KMS-11 (cell line): Measurements from ENCODE around the gene MARK1.
"Not testable (repeated sequence)": the region's sequence is repeated elsewhere in the genome, so short reads cannot be mapped to it uniquely, and the experiment has no call there.

Experiments used
- H2AFZ ChIP-seq: fragments of 200-600 bp; sonication (generic); 2 replicates; pipeline ENCODE4 v1.6.1; 2016; ENCODE audit warnings: antibody characterized with exemption, mixed run types, low read depth
- H3K27ac ChIP-seq: fragments of 200-600 bp; sonication (generic); 2 replicates; pipeline ENCODE4 v1.6.1; 2016; ENCODE audit warnings: mild to moderate bottlenecking, mixed run types
- H3K27me3 ChIP-seq: fragments of 200-600 bp; sonication (generic); 2 replicates; pipeline ENCODE4 v1.6.1; 2017; ENCODE audit warnings: mild to moderate bottlenecking, low read depth, mixed run types, moderate library complexity; ENCODE audit not compliant: insufficient read depth
- H3K36me3 ChIP-seq: fragments of 200-600 bp; sonication (generic); 2 replicates; pipeline ENCODE4 v1.6.1; 2017; ENCODE audit warnings: mild to moderate bottlenecking, mixed run types; ENCODE audit not compliant: insufficient read depth
- H3K4me1 ChIP-seq: fragments of 200-600 bp; sonication (generic); 2 replicates; pipeline ENCODE4 v1.6.1; 2016; ENCODE audit warnings: mild to moderate bottlenecking, low read depth, mixed run types; ENCODE audit not compliant: poor library complexity, severe bottlenecking
- H3K4me2 ChIP-seq: fragments of 200-600 bp; sonication (generic); 2 replicates; pipeline ENCODE4 v1.7.0; 2016; ENCODE audit warnings: mild to moderate bottlenecking, mixed run types
- H3K4me3 ChIP-seq: fragments of 200-600 bp; sonication (generic); IDR thresholded peaks from 2 replicates; pipeline ENCODE4 v1.6.1; 2017; ENCODE audit warnings: low read depth, low read length, mixed read lengths; ENCODE audit not compliant: insufficient read depth
- H3K79me2 ChIP-seq: fragments of 200-600 bp; sonication (generic); 2 replicates; pipeline ENCODE4 v1.6.1; 2016; ENCODE audit warnings: low read depth, mixed run types; ENCODE audit not compliant: insufficient read depth
- H3K9ac ChIP-seq: fragments of 200-600 bp; sonication (generic); 2 replicates; pipeline ENCODE4 v1.6.1; 2016; ENCODE audit warnings: mild to moderate bottlenecking, mixed run types
- H4K20me1 ChIP-seq: fragments of 200-600 bp; sonication (generic); 2 replicates; pipeline ENCODE4 v1.6.1; 2016; ENCODE audit warnings: mild to moderate bottlenecking, mixed run types; ENCODE audit not compliant: insufficient read depth
- CTCF ChIP-seq: fragments of 200-600 bp; sonication (generic); conservative IDR thresholded peaks from 2 replicates; pipeline ENCODE4 v1.6.1; 2017; ENCODE audit warnings: low read depth, mild to moderate bottlenecking, antibody characterized with exemption, low read length, moderate library complexity, mixed read lengths

Gene MARK1

GRCh38 chr1:220595179-220595578 is 67.2 kb downstream of the MARK1 start:
- Histone ChIP-seq H2AFZ (no peak overlapping the region), H3K36me3 (no peaks in the 10 kb centered on the region), H3K27me3 (no peaks in the 10 kb centered on the region), H3K4me1 (peaks cover 9% of the 10 kb centered on the region), H3K27ac (no peak overlapping the region), H3K4me3 (no peak overlapping the region), H4K20me1 (no peaks in the 10 kb centered on the region), H3K4me2 (no peak overlapping the region), H3K9ac (no peak overlapping the region), H3K79me2 (no peaks in the 10 kb centered on the region)
- no peak for TF ChIP-seq CTCF

GRCh38 chr1:220604926-220605325 is 77.0 kb downstream of the MARK1 start:
- no peaks in the 10 kb centered on the region for H4K20me1 ChIP-seq
- no peak overlapping the region for H3K9ac ChIP-seq
- no peak for TF ChIP-seq CTCF
- H3K4me3 ChIP-seq, result no peak overlapping the region
- no peaks in the 10 kb centered on the region for H3K79me2 ChIP-seq
- no peaks in the 10 kb centered on the region for H3K4me1 ChIP-seq
- no peak overlapping the region for H2AFZ ChIP-seq
- no peak overlapping the region for H3K4me2 ChIP-seq
- H3K27me3 ChIP-seq, result no peaks in the 10 kb centered on the region
- no peak overlapping the region for H3K27ac ChIP-seq
- no peaks in the 10 kb centered on the region; the same call in 1 of the 2 replicates for H3K36me3 ChIP-seq

- H3K4me2 ChIP-seq, H3K4me1 ChIP-seq, H3K36me3 ChIP-seq, H3K9ac ChIP-seq, H3K79me2 ChIP-seq, H3K27me3 ChIP-seq, H2AFZ ChIP-seq, H3K27ac ChIP-seq, H3K4me3 ChIP-seq, H4K20me1 ChIP-seq: not testable (repeated sequence)
Measured at GRCh38 chr1:220605651-220606050, 77.7 kb downstream of the MARK1 start.

- H3K4me1 ChIP-seq, H4K20me1 ChIP-seq, H3K4me2 ChIP-seq, H3K79me2 ChIP-seq, H3K36me3 ChIP-seq, H3K4me3 ChIP-seq, H3K27ac ChIP-seq, H3K9ac ChIP-seq, H3K27me3 ChIP-seq, H2AFZ ChIP-seq: not testable (repeated sequence)
Measured at GRCh38 chr1:220611100-220611499, 83.2 kb downstream of the MARK1 start.

GRCh38 chr1:220616836-220617235 is 88.9 kb downstream of the MARK1 start:
- no peaks in the 10 kb centered on the region for H3K36me3 ChIP-seq
- no peak overlapping the region for H3K4me2 ChIP-seq
- no peak overlapping the region for H3K4me3 ChIP-seq
- H4K20me1 ChIP-seq, result no peaks in the 10 kb centered on the region
- H3K9ac ChIP-seq, result no peak overlapping the region
- no peak for TF ChIP-seq CTCF
- no peaks in the 10 kb centered on the region for H3K27me3 ChIP-seq
- H3K79me2 ChIP-seq, result no peaks in the 10 kb centered on the region
- H3K4me1 ChIP-seq, result no peaks in the 10 kb centered on the region
- no peak overlapping the region for H2AFZ ChIP-seq
- no peak overlapping the region for H3K27ac ChIP-seq

DNA sequence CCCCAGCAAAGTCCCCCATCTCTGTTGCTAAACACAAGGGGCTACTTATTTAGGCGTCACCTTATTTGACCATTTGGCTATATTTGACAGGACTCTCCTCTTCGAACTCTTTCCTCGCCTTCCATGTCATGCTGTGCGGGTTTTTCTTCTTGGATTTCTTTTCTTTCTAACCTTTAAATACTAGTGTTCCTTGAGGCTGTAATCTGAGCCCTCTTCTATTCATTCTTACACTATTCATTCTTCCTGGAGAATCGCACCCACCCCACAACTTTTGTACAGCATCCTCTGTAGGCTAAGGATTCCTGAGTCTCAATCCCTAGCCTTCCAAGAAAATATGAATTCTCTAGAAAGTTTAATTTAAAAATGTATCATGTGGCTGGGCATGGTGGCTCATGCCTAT is 100.5 kb downstream of the MARK1 start:
- Histone ChIP-seq H3K4me2 (no peak overlapping the region), H3K36me3 (no peaks in the 10 kb centered on the region), H3K79me2 (no peaks in the 10 kb centered on the region), H2AFZ (no peak overlapping the region), H4K20me1 (no peaks in the 10 kb centered on the region), H3K4me3 (no peak overlapping the region), H3K27ac (no peak overlapping the region), H3K4me1 (no peaks in the 10 kb centered on the region), H3K27me3 (no peaks in the 10 kb centered on the region), H3K9ac (no peak overlapping the region)
- no peak for TF ChIP-seq CTCF
